Motor neuron (in vitro differentiated cells): ENCODE data around the gene GRAMD4. TPM values are rescaled to one million over a fixed set of nuclear protein-coding genes. Genes with fewer than 3 reads are reported as not detected.

Source experiments
- ATAC-seq, 8 experiments: fragments of 200-7000 bp; cut with Tn5 transposase; replicated peaks in 6 of 8; 2 replicates each; pipeline ENCODE4 v1.8.0; 2021; ENCODE audit warnings: mild to moderate bottlenecking in 8 of 8, moderate library complexity in 8 of 8
- H3K27ac ChIP-seq, 2 donors: fragments of 250-450 bp; sonication (Bioruptor Pico); 2 replicates each; pipeline ENCODE4 v1.9.0; 2021; ENCODE audit warnings: antibody characterized with exemption in 2 of 2, mild to moderate bottlenecking in 2 of 2, moderate library complexity in 1 of 2
- H3K4me1 ChIP-seq, 2 donors: fragments of 250-450 bp; sonication (Bioruptor Pico); replicated peaks in 1 of 2; 2 replicates each; pipeline ENCODE4 v1.6.1; 2021; ENCODE audit warnings: antibody characterized with exemption in 2 of 2, mild to moderate bottlenecking in 2 of 2, moderate library complexity in 1 of 2
- H3K4me3 ChIP-seq, 5 donors: fragments of 250-450 bp; sonication (Bioruptor Pico); 2 replicates each; pipeline ENCODE4 v1.9.0; 2021; ENCODE audit warnings: antibody characterized with exemption in 5 of 5, mild to moderate bottlenecking in 5 of 5, moderate library complexity in 4 of 5
- WGBS, 10 experiments: fragments of 450-650 bp; shearing (Covaris generic); methylation state at CpG; one replicate each; pipeline ENCODE4 v1.0.0; 2022; 5-methylcytosine and 5-hydroxymethylcytosine counted together
- in situ Hi-C, 9 experiments: fragments of 400-800 bp; cut with MboI; loops; one replicate each; pipeline ENCODE4 v1.15.0; 2021; ENCODE audit warnings: low sequenced_read_pairs in 9 of 9, low pct_unique_long_range_greater_than_20kb in 2 of 9; ENCODE audit not compliant: unreplicated experiment in 9 of 9
- total RNA-seq, 8 experiments: library from RNA; unstranded; fragments of 300-600 nt; gene quantifications; 2 replicates each; pipeline versions ENCODE4 v1.2.3 to v1.2.4, GENCODE V29; 2022

Gene GRAMD4
- total RNA-seq, 8 experiments from 2014 or later: 4.3 to 28.8 (median 20.2) TPM

DNA sequence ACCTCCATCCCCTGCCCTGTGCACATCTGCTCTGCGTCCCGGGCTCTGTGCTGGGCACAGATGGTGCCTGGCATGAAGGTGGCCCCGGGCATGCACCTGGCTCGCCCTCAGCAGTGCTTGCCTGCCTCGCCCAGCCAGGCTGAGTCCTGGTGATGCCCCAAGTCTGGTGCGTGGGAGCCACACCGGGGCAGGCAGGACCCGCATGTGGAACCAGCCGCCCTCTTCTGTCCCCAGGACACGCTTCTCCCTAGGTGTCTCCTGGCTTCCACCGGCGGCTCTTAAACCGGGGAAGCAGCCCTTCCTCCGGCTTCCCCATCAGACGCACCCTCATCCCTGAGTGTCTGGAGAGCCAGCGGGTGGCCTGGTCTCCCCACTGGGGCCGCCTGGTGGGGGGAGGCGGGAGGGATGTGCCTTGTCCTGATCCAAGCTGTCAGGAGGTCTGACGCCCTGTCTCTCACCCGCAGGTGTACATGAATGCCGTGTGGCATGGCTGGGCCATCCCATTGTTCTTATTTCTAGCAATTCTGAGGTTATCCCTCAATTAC lies 45.0 kb downstream of the GRAMD4 start:
- in situ Hi-C loops: no loop called here
- 100% methylated on average over 2 of the region's 21 CpGs; no CpG with 5 or more reads in 8 of the 10 experiments for WGBS, 10 experiments
- no peak for ATAC-seq
- Histone ChIP-seq H3K4me1 (no peaks in the 10 kb centered on the region), H3K27ac (no peak overlapping the region), H3K4me3 (no peak overlapping the region)

DNA sequence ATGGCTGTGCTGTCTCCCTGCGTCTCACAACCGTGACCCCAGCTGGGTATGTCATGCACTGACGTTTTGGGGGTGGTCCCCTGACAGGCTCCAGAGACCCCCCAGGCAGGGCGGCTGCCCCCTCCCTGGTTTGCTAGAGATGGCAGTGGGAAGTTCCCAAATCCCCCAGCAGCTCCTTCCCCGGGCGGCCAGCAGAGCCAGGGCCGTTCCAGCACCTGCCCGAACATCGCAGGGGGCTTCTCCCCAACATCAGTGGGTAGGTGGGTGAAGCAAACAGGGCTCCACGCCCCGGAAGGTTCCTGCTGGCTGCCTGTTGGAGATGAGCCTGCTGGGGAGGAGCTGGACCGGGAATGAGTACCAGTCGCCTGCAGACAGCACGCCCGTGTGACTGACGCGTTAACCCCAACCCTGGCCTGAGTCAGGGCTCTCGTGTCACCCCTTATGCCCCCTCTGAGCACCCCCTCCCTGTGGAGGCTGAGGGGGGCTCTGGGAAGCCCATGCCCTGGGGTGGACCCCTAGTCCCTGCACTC lies 45.6 kb downstream of the GRAMD4 start:
- H3K4me1 ChIP-seq: no peaks in the 10 kb centered on the region
- in situ Hi-C loops: no loop called here
- no peak for ATAC-seq
- WGBS, 10 experiments: 100% methylated on average over 2 of the region's 18 CpGs; no CpG with 5 or more reads in 9 of the 10 experiments
- no peak overlapping the region for H3K27ac ChIP-seq
- no peak overlapping the region for H3K4me3 ChIP-seq

DNA sequence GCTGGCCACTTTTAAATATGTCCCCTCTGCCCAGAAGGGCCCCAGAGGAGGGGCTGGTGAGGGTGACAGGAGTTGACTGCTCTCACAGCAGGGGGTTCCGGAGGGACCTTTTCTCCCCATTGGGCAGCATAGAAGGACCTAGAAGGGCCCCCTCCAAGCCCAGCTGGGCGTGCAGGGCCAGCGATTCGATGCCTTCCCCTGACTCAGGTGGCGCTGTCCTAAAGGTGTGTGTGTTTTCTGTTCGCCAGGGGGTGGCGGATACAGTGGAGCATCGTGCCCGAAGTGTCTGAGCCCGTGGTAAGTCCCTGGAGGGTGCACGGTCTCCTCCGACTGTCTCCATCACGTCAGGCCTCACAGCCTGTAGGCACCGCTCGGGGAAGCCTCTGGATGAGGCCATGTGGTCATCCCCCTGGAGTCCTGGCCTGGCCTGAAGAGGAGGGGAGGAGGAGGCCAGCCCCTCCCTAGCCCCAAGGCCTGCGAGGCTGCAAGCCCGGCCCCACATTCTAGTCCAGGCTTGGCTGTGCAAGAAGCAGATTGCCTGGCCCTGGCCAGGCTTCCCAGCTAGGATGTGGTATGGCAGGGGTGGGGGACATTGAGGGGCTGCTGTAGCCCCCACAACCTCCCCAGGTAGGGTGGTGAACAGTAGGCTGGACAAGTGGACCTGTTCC lies 46.5 kb downstream of the GRAMD4 start:
- WGBS, 10 experiments: 75 to 100% (median 80%) methylated on average over 2 to 3 of the region's 17 CpGs; no CpG with 5 or more reads in 7 of the 10 experiments
- in situ Hi-C loops: no loop called here
- H3K27ac ChIP-seq: no peak overlapping the region
- no peak overlapping the region for H3K4me3 ChIP-seq
- ATAC-seq: peak in 1 of 8 experiments; percentile 34
- H3K4me1 ChIP-seq: no peaks in the 10 kb centered on the region

- H3K27ac ChIP-seq: no peak overlapping the region
- 70 to 100% (median 100%) methylated on average over 2 to 4 of the region's 10 CpGs; no CpG with 5 or more reads in 4 of the 10 experiments for WGBS, 10 experiments
- no peaks in the 10 kb centered on the region for H3K4me1 ChIP-seq
- ATAC-seq: no peak
- in situ Hi-C loops: no loop called here
- no peak overlapping the region for H3K4me3 ChIP-seq
Measured at GRCh38 chr22:46667245-46667623, 47.0 kb downstream of the GRAMD4 start.

DNA sequence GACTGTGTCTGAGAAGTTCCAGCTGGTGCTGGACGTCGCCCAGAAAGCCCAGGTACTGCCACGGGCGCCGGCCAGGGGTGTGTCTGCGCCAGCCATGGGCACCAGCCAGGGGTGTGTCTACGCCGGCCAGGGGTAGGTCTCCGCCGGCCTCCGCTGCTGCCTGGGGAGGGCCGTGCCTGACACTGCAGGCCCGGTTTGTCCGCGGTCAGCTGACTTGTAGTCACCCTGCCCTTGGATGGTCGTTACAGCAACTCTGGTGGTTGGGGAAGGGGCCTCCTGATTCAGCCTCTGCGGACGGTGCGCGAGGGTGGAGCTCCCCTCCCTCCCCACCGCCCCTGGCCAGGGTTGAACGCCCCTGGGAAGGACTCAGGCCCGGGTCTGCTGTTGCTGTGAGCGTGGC lies 47.9 kb downstream of the GRAMD4 start:
- in situ Hi-C loops: no loop called here
- ATAC-seq: no peak
- H3K4me1 ChIP-seq: no peaks in the 10 kb centered on the region
- no peak overlapping the region for H3K27ac ChIP-seq
- 67 to 92% methylated on average over 2 to 3 of the region's 24 CpGs; no CpG with 5 or more reads in 8 of the 10 experiments for WGBS, 10 experiments
- no peak overlapping the region for H3K4me3 ChIP-seq

GRCh38 chr22:46669201-46669600 lies 49.0 kb downstream of the GRAMD4 start:
- Histone ChIP-seq H3K27ac (no peak overlapping the region), H3K4me3 (no peak overlapping the region), H3K4me1 (no peaks in the 10 kb centered on the region)
- in situ Hi-C loops: no loop called here
- no peak for ATAC-seq
- 70 to 100% (median 93%) methylated on average over 1 to 9 of the region's 9 CpGs; no CpG with 5 or more reads in 6 of the 10 experiments for WGBS, 10 experiments

GRCh38 chr22:46671824-46672432 lies 51.7 kb downstream of the GRAMD4 start:
- ATAC-seq: peak in 3 of 8 experiments; percentile 13 to 24 (median 20)
- 80 to 100% methylated on average over 1 of the region's 17 CpGs; no CpG with 5 or more reads in 8 of the 10 experiments for WGBS, 10 experiments
- in situ Hi-C loops: no loop called here

GRCh38 chr22:46672731-46673130 lies 52.5 kb downstream of the GRAMD4 start:
- Histone ChIP-seq H3K4me1 (no peaks in the 10 kb centered on the region), H3K4me3 (no peak overlapping the region), H3K27ac (no peak overlapping the region)
- ATAC-seq: peak in 5 of 8 experiments; percentile 11 to 97 (median 82)
- in situ Hi-C loops: no loop called here
- 40 to 100% (median 93%) methylated on average over 1 to 12 of the region's 18 CpGs; no CpG with 5 or more reads in 6 of the 10 experiments for WGBS, 10 experiments

More at GRCh38 chr22:46671824-46672432, 51.7 kb downstream of the GRAMD4 start:
- no peak overlapping the region for H3K27ac ChIP-seq
- no peak overlapping the region for H3K4me3 ChIP-seq
- no peaks in the 10 kb centered on the region for H3K4me1 ChIP-seq

- in situ Hi-C loops: no loop called here
- Histone ChIP-seq H3K4me3 (no peak overlapping the region), H3K4me1 (no peaks in the 10 kb centered on the region), H3K27ac (no peak overlapping the region)
- 34% methylated on average over 3 of the region's 10 CpGs; no CpG with 5 or more reads in 9 of the 10 experiments for WGBS, 10 experiments
- peak in 3 of 8 experiments; percentile 33 to 45 (median 43) for ATAC-seq
Measured at GRCh38 chr22:46673205-46673604, 53.0 kb downstream of the GRAMD4 start.

DNA sequence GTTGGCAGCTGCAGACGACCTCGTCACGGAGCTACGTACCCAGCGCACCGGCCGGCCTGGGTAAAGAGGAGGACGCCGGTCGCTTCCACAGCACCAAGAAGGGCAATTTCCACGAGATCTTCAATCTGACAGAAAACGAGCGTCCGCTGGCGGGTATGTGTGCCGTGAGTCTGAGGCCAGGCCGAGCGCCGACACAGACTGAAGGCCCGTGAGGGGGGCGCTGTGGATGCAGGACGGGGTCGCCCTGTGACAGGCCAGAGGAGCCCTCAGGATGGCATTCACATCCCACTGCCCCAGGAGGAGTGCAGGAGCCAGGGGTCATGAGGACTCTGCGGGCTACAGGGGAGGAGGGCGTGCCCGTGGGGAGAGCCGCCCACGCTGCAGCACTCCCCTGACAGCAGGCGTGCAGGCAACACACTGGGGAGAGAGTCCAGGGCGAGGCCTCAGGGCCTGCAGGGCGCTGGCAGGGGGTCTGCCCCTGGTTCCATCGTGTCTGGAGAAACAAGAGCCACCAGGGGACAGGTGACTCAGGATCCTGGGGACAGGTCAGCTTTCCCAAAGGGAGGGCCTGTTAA lies 53.6 kb downstream of the GRAMD4 start:
- in situ Hi-C loops: no loop called here
- Histone ChIP-seq H3K4me1 (no peaks in the 10 kb centered on the region), H3K27ac (no peak overlapping the region), H3K4me3 (no peak overlapping the region)
- WGBS, 10 experiments: 87 to 93% methylated on average over 5 to 9 of the region's 32 CpGs; no CpG with 5 or more reads in 8 of the 10 experiments
- no peak for ATAC-seq

GRCh38 chr22:46674367-46674781 lies 54.2 kb downstream of the GRAMD4 start:
- H3K27ac ChIP-seq: no peak overlapping the region
- no peak overlapping the region for H3K4me3 ChIP-seq
- ATAC-seq: peak in 1 of 8 experiments; percentile 35

DNA sequence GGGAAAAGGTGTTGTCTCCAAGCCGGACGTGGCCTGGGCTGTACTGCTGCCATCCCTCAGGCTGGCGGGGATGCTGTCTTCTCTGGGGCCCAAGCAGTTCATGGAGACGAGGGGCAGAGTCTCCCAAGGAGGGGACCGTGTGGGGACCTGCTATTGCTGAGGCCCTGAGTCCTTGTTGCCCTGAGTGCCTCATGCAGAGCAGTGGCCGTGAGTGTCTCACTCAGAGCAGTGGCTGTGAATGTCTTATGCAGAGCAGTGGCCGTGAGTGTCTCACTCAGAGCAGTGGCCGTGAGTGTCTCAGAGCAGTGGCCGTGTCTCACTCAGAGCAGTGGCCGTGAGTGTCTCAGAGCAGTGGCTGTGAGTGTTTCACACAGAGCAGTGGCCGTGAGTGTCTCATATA lies 54.7 kb downstream of the GRAMD4 start:
- in situ Hi-C loops: no loop called here
- ATAC-seq: no peak
- no peak overlapping the region for H3K27ac ChIP-seq
- no peak overlapping the region for H3K4me3 ChIP-seq
- H3K4me1 ChIP-seq: no peaks in the 10 kb centered on the region
- WGBS, 10 experiments: 80 to 100% (median 96%) methylated on average over 1 to 5 of the region's 11 CpGs; no CpG with 5 or more reads in 6 of the 10 experiments

More at GRCh38 chr22:46674367-46674781, 54.2 kb downstream of the GRAMD4 start:
- in situ Hi-C loops: no loop called here
- WGBS, 10 experiments: 87 to 100% (median 91%) methylated on average over 5 to 9 of the region's 19 CpGs; no CpG with 5 or more reads in 7 of the 10 experiments
- H3K4me1 ChIP-seq: no peaks in the 10 kb centered on the region

DNA sequence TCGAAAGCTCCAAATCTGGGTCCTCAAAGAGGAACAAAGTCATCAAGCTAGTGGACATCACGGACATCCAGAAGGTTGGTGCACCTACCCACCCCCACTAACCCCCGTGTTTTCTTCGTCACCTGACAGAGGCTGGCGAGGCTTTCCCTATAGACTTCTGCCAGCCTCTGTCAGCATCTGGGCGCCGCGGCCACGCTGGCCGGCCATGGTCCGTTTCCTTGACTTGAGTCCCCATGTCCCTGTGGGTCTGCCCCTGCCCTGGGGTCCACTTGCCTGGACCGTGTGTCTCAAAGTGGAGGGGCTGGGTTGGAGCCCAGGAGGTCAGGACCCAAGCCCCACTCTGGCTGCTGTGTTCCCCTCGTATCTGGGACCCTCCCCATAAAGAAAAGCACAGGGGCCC lies 55.3 kb downstream of the GRAMD4 start:
- in situ Hi-C loops: no loop called here
- Histone ChIP-seq H3K4me1 (no peaks in the 10 kb centered on the region), H3K27ac (no peak overlapping the region), H3K4me3 (no peak overlapping the region)
- WGBS, 10 experiments: 88 to 100% (median 93%) methylated on average over 2 to 10 of the region's 13 CpGs; no CpG with 5 or more reads in 5 of the 10 experiments
- ATAC-seq: no peak
